Hindlimb muscle (tissue), 1 donor: ENCODE measurements around the gene AURKB. TPM values are rescaled to one million over a fixed set of nuclear protein-coding genes. Genes with fewer than 3 reads are reported as not detected.
A peak's percentile ranks its signal among the peaks of the same experiment; 100 is the strongest.
"Not testable (repeated sequence)": the region's sequence is repeated elsewhere in the genome, so short reads cannot be mapped to it uniquely, and the experiment has no call there.

Experiments
- DNase-seq: peaks from one replicate; pipeline ENCODE4 v3.0.0-alpha.2; 2013
- polyA plus RNA-seq: library from polyadenylated mRNA; unstranded; fragments of 120-200 nt; gene quantifications from one replicate; pipeline ENCODE4 v1.2.1, GENCODE V29; 2013; ENCODE audit not compliant: insufficient read length

AURKB gene
- polyA plus RNA-seq, 1 donor = 14.9 TPM

- DNase-seq = peak; percentile 96
These were observed 22.7 kb downstream of the AURKB start for GRCh38 chr17:8187517-8188262.

- DNase-seq = peak; percentile 95
These were observed 23.4 kb downstream of the AURKB start for GRCh38 chr17:8186787-8187516.

- no peak for DNase-seq
These were observed 24.0 kb downstream of the AURKB start for GRCh38 chr17:8186446-8186786.

GRCh38 chr17:8185582-8186445 lies 24.6 kb downstream of the AURKB start:
- peak; percentile 90 for DNase-seq

GRCh38 chr17:8176998-8177731 lies 33.2 kb downstream of the AURKB start:
- DNase-seq = no peak

GRCh38 chr17:8176197-8176940 lies 34.0 kb downstream of the AURKB start, which contains the start of gene TMEM107:
TSS of gene TMEM107 (minus strand) at chr17:8176380. CDS start at chr17:8176286, 94 bp downstream.
- DNase-seq = peak; percentile 93

- no peak for DNase-seq
These were observed 34.6 kb downstream of the AURKB start for GRCh38 chr17:8175795-8176196.

- no peak for DNase-seq
These were observed 36.5 kb downstream of the AURKB start for GRCh38 chr17:8173871-8174322.

GRCh38 chr17:8173056-8173870 lies 37.1 kb downstream of the AURKB start:
- peak; percentile 90 for DNase-seq

- DNase-seq = not testable (repeated sequence)
These were observed 40.2 kb downstream of the AURKB start for GRCh38 chr17:8170186-8170585.

- DNase-seq = no peak
These were observed 42.8 kb downstream of the AURKB start for GRCh38 chr17:8167526-8167925.

- DNase-seq = no peak
These were observed 43.6 kb downstream of the AURKB start for GRCh38 chr17:8166731-8167130.

- no peak for DNase-seq
These were observed 45.6 kb downstream of the AURKB start for GRCh38 chr17:8164815-8165131.

- DNase-seq = peak; percentile 54
These were observed 46.2 kb downstream of the AURKB start for GRCh38 chr17:8163978-8164814.

- DNase-seq = peak; percentile 85
These were observed 47.1 kb downstream of the AURKB start for GRCh38 chr17:8162997-8163977.

GRCh38 chr17:8162233-8162996 lies 48.0 kb downstream of the AURKB start, which contains the start of gene VAMP2:
TSS of gene VAMP2 (minus strand) at chr17:8162948. CDS start at chr17:8162879, 69 bp downstream.
- no peak for DNase-seq
